Measurements from ENCODE around the gene DHFR.
A peak's percentile ranks its signal among the peaks of the same experiment; 100 is the strongest.

The DHFR gene

GRCh38 chr5:80654391-80655230 is at the start of gene DHFR, which contains the start of gene MSH3:
TSS of gene DHFR (minus strand) at chr5:80654983. CDS start at chr5:80654489, 494 bp downstream.
TSS of gene MSH3 (plus strand) at chr5:80654652. CDS start at chr5:80654728, 76 bp downstream.
- DNase-seq, result peak; percentile 83
- peak; percentile 57 to 64 for ATAC-seq (replicated peaks)
- Mint-ChIP-seq H3K27me3 (no peaks in the 10 kb centered on the region), H3K4me1 (peaks cover 8 to 16% of the 10 kb centered on the region in 2 donors), H3K27ac (peak within 1 kb of the TSS; percentile 96), H3K4me3 (peak within 1 kb of the TSS; percentile 88 to 94), H3K9me3 (no peaks in the 10 kb centered on the region), H3K36me3 (peaks cover 29 to 37% of the 10 kb centered on the region in 2 donors)

GRCh38 chr5:80704221-80704620 is 49.4 kb upstream of the DHFR start:
- Mint-ChIP-seq H3K9me3 (no peaks in the 10 kb centered on the region), H3K27me3 (no peaks in the 10 kb centered on the region), H3K4me3 (no peak overlapping the region), H3K36me3 (peaks cover 28 to 56% of the 10 kb centered on the region in 2 donors), H3K4me1 (peaks cover 13 to 17% of the 10 kb centered on the region in 2 donors), H3K27ac (no peak overlapping the region)
- DNase-seq (no peak), ATAC-seq (replicated peaks) (no peak)

- Mint-ChIP-seq H3K4me3 (no peak overlapping the region), H3K4me1 (peaks cover 13 to 17% of the 10 kb centered on the region in 2 donors), H3K9me3 (no peaks in the 10 kb centered on the region), H3K27me3 (no peaks in the 10 kb centered on the region), H3K36me3 (peaks cover 28 to 58% of the 10 kb centered on the region in 2 donors), H3K27ac (no peak overlapping the region)
- ATAC-seq (replicated peaks) (no peak), DNase-seq (no peak)
Observed at GRCh38 chr5:80703747-80704146, 49.0 kb upstream of the DHFR start.

GRCh38 chr5:80703291-80703690 is 48.5 kb upstream of the DHFR start:
- Mint-ChIP-seq H3K9me3 (no peaks in the 10 kb centered on the region), H3K36me3 (peaks cover 28 to 61% of the 10 kb centered on the region in 2 donors), H3K4me3 (no peak overlapping the region), H3K27ac (no peak overlapping the region), H3K27me3 (no peaks in the 10 kb centered on the region), H3K4me1 (peaks cover 13 to 17% of the 10 kb centered on the region in 2 donors)
- ATAC-seq (replicated peaks), result no peak
- no peak for DNase-seq

GRCh38 chr5:80701597-80701996 is 46.8 kb upstream of the DHFR start:
- Mint-ChIP-seq H3K27me3 (no peaks in the 10 kb centered on the region), H3K4me1 (peaks cover 13 to 17% of the 10 kb centered on the region in 2 donors), H3K27ac (no peak overlapping the region), H3K9me3 (no peaks in the 10 kb centered on the region), H3K4me3 (no peak overlapping the region), H3K36me3 (peaks cover 30 to 59% of the 10 kb centered on the region in 2 donors)
- no peak for ATAC-seq (replicated peaks)
- no peak for DNase-seq

GRCh38 chr5:80698369-80698768 is 43.6 kb upstream of the DHFR start:
- DNase-seq (no peak), ATAC-seq (replicated peaks) (no peak)
- peaks cover 30 to 50% of the 10 kb centered on the region in 2 donors for H3K36me3 Mint-ChIP-seq
- H3K4me3 Mint-ChIP-seq, result no peak overlapping the region
- H3K4me1 Mint-ChIP-seq, result peaks cover 6 to 8% of the 10 kb centered on the region in 2 donors
- no peaks in the 10 kb centered on the region for H3K27me3 Mint-ChIP-seq
- H3K27ac Mint-ChIP-seq, result peak overlapping the region; percentile 56
- H3K9me3 Mint-ChIP-seq, result no peaks in the 10 kb centered on the region

- Mint-ChIP-seq H3K27ac (no peak overlapping the region), H3K36me3 (peaks cover 24 to 45% of the 10 kb centered on the region in 2 donors), H3K4me1 (peaks cover 4 to 5% of the 10 kb centered on the region in 2 donors), H3K27me3 (no peaks in the 10 kb centered on the region), H3K9me3 (no peaks in the 10 kb centered on the region), H3K4me3 (no peak overlapping the region)
- DNase-seq (no peak), ATAC-seq (replicated peaks) (no peak)
Observed at GRCh38 chr5:80697100-80697499, 42.3 kb upstream of the DHFR start.

GRCh38 chr5:80696450-80696849 is 41.7 kb upstream of the DHFR start:
- Mint-ChIP-seq H3K4me1 (peaks cover 1 to 5% of the 10 kb centered on the region in 2 donors), H3K27ac (no peak overlapping the region), H3K9me3 (no peaks in the 10 kb centered on the region), H3K27me3 (no peaks in the 10 kb centered on the region), H3K4me3 (no peak overlapping the region), H3K36me3 (peaks cover 18 to 38% of the 10 kb centered on the region in 2 donors)
- DNase-seq, result no peak
- no peak for ATAC-seq (replicated peaks)

- H3K27ac Mint-ChIP-seq, result no peak overlapping the region
- no peaks in the 10 kb centered on the region for H3K9me3 Mint-ChIP-seq
- H3K4me3 Mint-ChIP-seq, result no peak overlapping the region
Observed at GRCh38 chr5:80695666-80696065, 40.9 kb upstream of the DHFR start.

GRCh38 chr5:80689627-80690026 is 34.8 kb upstream of the DHFR start:
- H3K27ac Mint-ChIP-seq, result no peak overlapping the region
- no peak overlapping the region for H3K4me3 Mint-ChIP-seq
- no peaks in the 10 kb centered on the region for H3K27me3 Mint-ChIP-seq
- ATAC-seq (replicated peaks), result no peak
- DNase-seq, result no peak
- H3K36me3 Mint-ChIP-seq, result peaks cover 25 to 32% of the 10 kb centered on the region in 2 donors
- no peaks in the 10 kb centered on the region for H3K9me3 Mint-ChIP-seq
- H3K4me1 Mint-ChIP-seq, result peaks cover 5 to 12% of the 10 kb centered on the region in 2 donors

More at GRCh38 chr5:80695666-80696065, 40.9 kb upstream of the DHFR start:
- ATAC-seq (replicated peaks) (no peak), DNase-seq (no peak)
- peaks cover 0 to 5% of the 10 kb centered on the region in 2 donors for H3K4me1 Mint-ChIP-seq
- no peaks in the 10 kb centered on the region for H3K27me3 Mint-ChIP-seq
- peaks cover 17 to 34% of the 10 kb centered on the region in 2 donors for H3K36me3 Mint-ChIP-seq

- Mint-ChIP-seq H3K27me3 (no peaks in the 10 kb centered on the region), H3K4me1 (peaks cover 5 to 12% of the 10 kb centered on the region in 2 donors), H3K27ac (no peak overlapping the region), H3K36me3 (peaks cover 30 to 37% of the 10 kb centered on the region in 2 donors), H3K9me3 (no peaks in the 10 kb centered on the region), H3K4me3 (no peak overlapping the region)
- DNase-seq (no peak), ATAC-seq (replicated peaks) (peak; percentile 34 to 50)
Observed at GRCh38 chr5:80688648-80689420, 34.1 kb upstream of the DHFR start.

- ATAC-seq (replicated peaks) (no peak), DNase-seq (no peak)
- peaks cover 0 to 4% of the 10 kb centered on the region in 2 donors for H3K9me3 Mint-ChIP-seq
- peaks cover 9 to 12% of the 10 kb centered on the region in 2 donors for H3K4me1 Mint-ChIP-seq
- H3K4me3 Mint-ChIP-seq, result no peak overlapping the region
- H3K27me3 Mint-ChIP-seq, result no peaks in the 10 kb centered on the region
- H3K27ac Mint-ChIP-seq, result no peak overlapping the region
- H3K36me3 Mint-ChIP-seq, result peaks cover 43 to 52% of the 10 kb centered on the region in 2 donors
Observed at GRCh38 chr5:80686757-80687156, 32.0 kb upstream of the DHFR start.

- Mint-ChIP-seq H3K4me3 (no peak overlapping the region), H3K9me3 (peaks cover 0 to 1% of the 10 kb centered on the region in 2 donors), H3K4me1 (peaks cover 0 to 1% of the 10 kb centered on the region in 2 donors), H3K27ac (no peak overlapping the region), H3K27me3 (no peaks in the 10 kb centered on the region), H3K36me3 (peaks cover 31 to 41% of the 10 kb centered on the region in 2 donors)
- no peak for DNase-seq
- ATAC-seq (replicated peaks), result no peak
Observed at GRCh38 chr5:80676706-80677105, 21.9 kb upstream of the DHFR start.

- peak; percentile 55 to 58 for ATAC-seq (replicated peaks)
- Mint-ChIP-seq H3K4me1 (peaks cover 10 to 16% of the 10 kb centered on the region in 2 donors), H3K27me3 (no peaks in the 10 kb centered on the region), H3K36me3 (peaks cover 22 to 46% of the 10 kb centered on the region in 2 donors), H3K4me3 (no peak overlapping the region), H3K9me3 (peaks cover 0 to 1% of the 10 kb centered on the region in 2 donors), H3K27ac (no peak overlapping the region)
- DNase-seq, result peak; percentile 28
Observed at GRCh38 chr5:80672140-80672736, 17.5 kb upstream of the DHFR start.

Data from stimulated activated naive B cell treated with anti-CD40 and anti-IgM and Interleukin-4, amounts not matched to agents 10 μg/mL and 1 μg/mL and 100 μg/mL, for 72 hours (primary cell).